Measurements from ENCODE around the gene SGCB.
"Not testable (repeated sequence)": the region's sequence is repeated elsewhere in the genome, so short reads cannot be mapped to it uniquely, and the experiment has no call there.

The SGCB gene

DNA sequence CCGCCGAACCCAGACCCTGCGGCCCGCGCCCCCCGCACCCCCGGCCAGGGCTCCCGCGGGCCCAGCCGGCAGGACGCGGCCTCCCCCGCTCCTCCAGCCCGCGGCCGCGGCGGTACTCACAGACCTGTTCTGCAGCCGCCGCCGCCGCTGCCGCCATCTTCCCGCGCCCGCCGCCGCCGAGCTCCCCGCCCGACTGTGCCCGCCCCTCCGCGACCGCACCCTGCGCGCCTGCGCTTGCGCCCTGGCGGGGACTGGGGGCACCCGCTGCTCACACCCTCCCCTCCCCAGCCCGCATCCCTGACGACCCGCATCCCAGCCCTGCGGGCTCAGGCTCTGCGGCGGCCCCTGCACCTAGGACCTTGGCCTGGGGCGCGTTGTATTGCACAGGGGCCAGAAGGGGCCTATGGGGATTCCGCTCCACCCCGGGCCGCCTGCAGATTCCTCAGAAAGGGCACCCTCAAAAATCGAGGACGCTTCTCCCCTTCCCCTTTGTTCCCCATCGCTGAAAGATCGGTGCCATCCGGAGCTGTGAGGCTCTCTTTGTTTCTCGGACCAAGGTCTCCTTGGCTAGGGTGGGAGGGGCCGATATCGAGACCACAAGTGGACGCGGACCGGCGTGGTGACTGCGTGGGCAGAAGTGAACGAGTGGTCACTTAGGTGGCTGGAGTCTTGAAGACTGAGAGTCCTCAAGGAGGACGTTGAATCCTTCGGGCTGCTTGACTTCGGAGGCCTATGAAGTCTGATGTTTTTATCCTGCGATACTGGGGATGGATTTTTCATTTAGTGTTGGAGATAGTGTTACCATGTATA is at the start of gene SGCB:
Gene SGCB (minus strand): TSS at position 197 of the 810 bp plus-strand sequence. CDS start 40 bp downstream, at position 157.
- DNase-seq (ENCODE audit: low read depth): no peak
- peak within 1 kb of the TSS; percentile 75 for H3K4me3 ChIP-seq (ENCODE audit: low read depth, low read length)

GRCh38 chr4:52086425-52086824 is 48.3 kb upstream of the SGCB start:
- not testable (repeated sequence) for DNase-seq (ENCODE audit: low read depth); H3K4me3 ChIP-seq (ENCODE audit: low read depth, low read length)

- no peak for DNase-seq (ENCODE audit: low read depth)
- H3K4me3 ChIP-seq (ENCODE audit: low read depth, low read length): no peak overlapping the region
These were observed 43.1 kb upstream of the SGCB start for GRCh38 chr4:52081216-52081615.

GRCh38 chr4:52079659-52080058 is 41.6 kb upstream of the SGCB start:
- no peak overlapping the region for H3K4me3 ChIP-seq (ENCODE audit: low read depth, low read length)
- no peak for DNase-seq (ENCODE audit: low read depth)

DNA sequence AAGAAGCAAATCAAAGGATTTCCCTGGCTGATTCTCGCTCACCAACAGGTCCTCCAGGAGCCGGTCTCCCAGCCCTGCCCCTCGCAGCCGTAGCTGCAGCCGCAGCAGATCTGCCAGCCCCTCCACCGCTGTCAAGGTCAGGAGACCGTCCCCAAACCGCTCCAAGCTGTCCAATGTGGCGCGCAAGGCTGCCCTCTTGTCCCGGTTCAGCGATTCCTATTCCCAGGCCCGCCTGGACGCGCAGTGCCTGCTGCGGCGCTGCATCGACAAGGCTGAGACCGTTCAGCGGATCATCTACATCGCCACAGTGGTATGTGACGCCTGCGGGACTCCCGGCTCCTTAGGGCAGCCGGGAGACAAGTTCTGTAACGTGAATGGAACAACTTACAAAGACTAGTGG is 38.6 kb upstream of the SGCB start:
- no peak for DNase-seq (ENCODE audit: low read depth)
- H3K4me3 ChIP-seq (ENCODE audit: low read depth, low read length): no peak overlapping the region

DNA sequence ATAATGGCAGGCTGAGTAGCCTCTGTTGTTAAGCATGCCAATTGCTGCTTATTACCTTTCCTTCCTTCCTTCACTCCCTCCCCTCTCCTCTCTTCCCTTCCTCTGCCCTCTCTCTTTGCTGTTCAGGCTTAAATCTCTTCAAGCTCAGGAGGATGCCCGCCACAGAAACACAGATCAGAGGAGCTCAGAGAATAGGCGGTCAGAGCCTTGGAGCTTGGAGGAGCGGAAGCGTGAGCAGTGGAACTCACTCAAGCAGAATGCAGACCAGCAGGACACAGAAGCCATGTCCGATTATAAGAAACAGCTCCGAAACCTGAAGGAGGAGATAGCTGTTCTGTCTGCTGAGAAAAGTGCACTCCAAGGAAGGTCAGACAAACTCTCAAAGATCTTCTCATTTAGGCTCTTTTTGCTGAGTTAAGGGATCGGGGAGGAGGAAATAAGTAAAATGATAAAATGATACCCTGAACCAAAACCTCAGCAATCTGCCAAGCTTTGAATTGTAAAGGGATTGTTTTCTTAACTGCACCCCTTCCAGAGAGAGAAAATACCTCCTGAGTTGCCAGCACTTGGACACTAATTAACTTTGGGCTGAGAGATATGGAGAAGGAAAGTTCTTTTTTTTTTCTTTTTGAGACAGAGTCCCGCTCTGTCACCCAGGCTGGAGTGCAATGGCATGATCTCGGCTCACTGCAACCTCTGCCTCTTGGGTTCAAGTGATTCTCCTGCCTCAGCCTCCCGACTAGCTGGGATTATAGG is 33.9 kb upstream of the SGCB start:
- no peak overlapping the region for H3K4me3 ChIP-seq (ENCODE audit: low read depth, low read length)
- DNase-seq (ENCODE audit: low read depth): no peak

- no peak for DNase-seq (ENCODE audit: low read depth)
- no peak overlapping the region for H3K4me3 ChIP-seq (ENCODE audit: low read depth, low read length)
These were observed 31.5 kb upstream of the SGCB start for GRCh38 chr4:52069571-52069970.

DNA sequence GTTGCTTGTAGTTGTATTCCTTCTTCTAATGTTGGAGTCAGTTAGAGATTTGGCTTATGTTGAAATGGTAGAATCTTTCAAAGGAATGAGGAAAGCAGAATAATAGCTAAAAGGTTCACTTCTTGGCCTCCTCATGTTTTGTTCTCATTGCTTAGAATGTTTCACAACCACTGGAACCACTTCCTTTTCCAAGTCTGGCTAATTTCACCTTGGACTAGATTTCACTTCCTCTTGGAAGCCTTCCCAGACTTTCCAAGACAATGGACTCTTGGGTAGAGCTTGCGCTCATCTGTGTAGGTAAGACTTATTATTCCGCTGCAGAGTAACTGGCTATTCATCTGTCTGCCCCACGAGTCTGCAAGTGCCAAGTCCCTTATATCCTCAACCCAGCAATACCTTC is 21.3 kb upstream of the SGCB start:
- H3K4me3 ChIP-seq (ENCODE audit: low read depth, low read length): no peak overlapping the region
- peak; percentile 68 for DNase-seq (ENCODE audit: low read depth)

DNA sequence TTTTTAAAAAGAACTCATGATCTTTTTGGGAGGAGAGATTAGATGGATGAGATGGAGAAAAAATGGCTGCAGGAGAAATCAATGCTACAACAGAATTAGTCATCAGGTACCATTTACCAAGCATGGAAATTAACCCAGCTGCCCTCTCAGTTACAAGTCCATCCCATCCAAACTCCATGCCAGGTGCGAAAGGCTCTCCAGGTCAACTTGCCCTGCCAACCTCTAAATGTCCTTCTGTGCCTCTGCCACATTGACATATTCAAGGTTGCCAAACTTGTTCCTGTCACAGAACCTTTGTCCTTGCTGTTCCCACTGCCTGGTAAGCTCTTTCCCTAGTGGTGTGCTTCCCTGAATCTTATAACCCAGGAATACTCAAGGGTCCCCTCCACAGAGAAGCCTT is 20.2 kb upstream of the SGCB start:
- DNase-seq (ENCODE audit: low read depth): no peak
- H3K4me3 ChIP-seq (ENCODE audit: low read depth, low read length): no peak overlapping the region

- DNase-seq (ENCODE audit: low read depth): no peak
- no peak overlapping the region for H3K4me3 ChIP-seq (ENCODE audit: low read depth, low read length)
These were observed 19.1 kb upstream of the SGCB start for GRCh38 chr4:52057196-52057595.

DNA sequence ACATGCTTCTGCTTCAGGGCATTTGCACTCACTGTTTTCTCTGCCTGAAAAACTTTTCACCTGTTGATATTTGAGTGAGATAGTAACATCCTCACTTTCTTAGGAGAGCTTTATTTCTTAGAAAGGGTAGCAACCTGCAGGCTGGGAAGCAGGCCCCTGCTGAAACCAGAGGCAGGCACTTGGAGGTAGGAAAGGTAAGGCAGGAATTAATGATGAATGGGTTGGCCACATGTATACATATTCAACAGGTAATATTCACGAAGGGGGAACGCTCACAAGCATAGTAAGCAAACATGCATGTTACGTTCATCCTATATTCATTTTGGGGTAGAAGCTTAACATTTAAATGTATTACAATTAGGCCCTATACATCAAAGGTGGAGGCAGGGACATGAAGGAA is 16.2 kb upstream of the SGCB start:
- DNase-seq (ENCODE audit: low read depth): no peak
- H3K4me3 ChIP-seq (ENCODE audit: low read depth, low read length): no peak overlapping the region

DNA sequence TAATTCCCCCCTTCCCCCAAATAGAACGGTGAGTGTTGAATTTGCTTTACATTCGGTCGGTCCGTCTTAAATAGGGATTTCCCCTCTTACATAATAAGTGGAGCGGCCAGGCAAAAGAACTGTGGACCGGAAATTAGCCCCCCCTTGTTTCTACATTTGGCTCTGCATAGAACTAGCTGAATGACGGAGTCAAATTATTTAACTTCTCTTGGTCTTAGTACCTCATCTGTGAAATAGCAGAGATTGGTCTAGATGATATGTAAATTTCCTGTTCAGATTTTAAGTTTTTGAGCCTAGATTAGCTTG is 14.3 kb upstream of the SGCB start:
- DNase-seq (ENCODE audit: low read depth): no peak
- H3K4me3 ChIP-seq (ENCODE audit: low read depth, low read length): peak overlapping the region; percentile 76

- H3K4me3 ChIP-seq (ENCODE audit: low read depth, low read length): peak overlapping the region; percentile 76
These were observed 13.7 kb upstream of the SGCB start for GRCh38 chr4:52051615-52052474.

GRCh38 chr4:52051213-52051614 is 13.1 kb upstream of the SGCB start, which contains the start of gene SPATA18:
Gene SPATA18 (plus strand): TSS chr4:52051304. CDS start chr4:52051705, 401 bp downstream.
- no peak for DNase-seq (ENCODE audit: low read depth)
- peak within 1 kb of the TSS; percentile 76 for H3K4me3 ChIP-seq (ENCODE audit: low read depth, low read length)

More at GRCh38 chr4:52051615-52052474, 13.7 kb upstream of the SGCB start:
- peak; percentile 69 for DNase-seq (ENCODE audit: low read depth)

GRCh38 chr4:52049266-52049665 is 11.2 kb upstream of the SGCB start:
- H3K4me3 ChIP-seq (ENCODE audit: low read depth, low read length): no peak overlapping the region
- DNase-seq (ENCODE audit: low read depth): no peak

DNA sequence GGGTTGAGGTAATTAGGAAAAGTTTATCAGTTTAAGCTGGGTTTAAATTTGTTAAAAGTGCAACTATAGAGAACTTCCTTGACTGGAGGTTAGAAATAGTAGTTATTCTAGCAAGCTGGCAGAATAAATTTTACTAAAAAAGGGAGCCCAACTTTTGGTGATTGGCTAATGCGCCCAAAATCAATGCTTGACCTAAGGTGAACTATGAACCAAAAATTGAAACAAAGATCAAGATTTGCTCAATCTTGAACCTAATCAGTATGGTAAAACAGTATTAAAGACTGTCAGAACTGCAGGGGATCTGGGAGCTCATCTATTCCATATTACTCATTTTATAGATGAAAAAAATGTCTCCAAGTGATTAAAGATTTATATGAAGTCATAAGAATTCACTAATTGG is 6.9 kb upstream of the SGCB start:
- DNase-seq (ENCODE audit: low read depth): no peak
- H3K4me3 ChIP-seq (ENCODE audit: low read depth, low read length): no peak overlapping the region

- H3K4me3 ChIP-seq (ENCODE audit: low read depth, low read length): peak overlapping the region; percentile 75
- DNase-seq (ENCODE audit: low read depth): no peak
These were observed 403 bp downstream of the SGCB start for GRCh38 chr4:52037689-52038102.

DNA sequence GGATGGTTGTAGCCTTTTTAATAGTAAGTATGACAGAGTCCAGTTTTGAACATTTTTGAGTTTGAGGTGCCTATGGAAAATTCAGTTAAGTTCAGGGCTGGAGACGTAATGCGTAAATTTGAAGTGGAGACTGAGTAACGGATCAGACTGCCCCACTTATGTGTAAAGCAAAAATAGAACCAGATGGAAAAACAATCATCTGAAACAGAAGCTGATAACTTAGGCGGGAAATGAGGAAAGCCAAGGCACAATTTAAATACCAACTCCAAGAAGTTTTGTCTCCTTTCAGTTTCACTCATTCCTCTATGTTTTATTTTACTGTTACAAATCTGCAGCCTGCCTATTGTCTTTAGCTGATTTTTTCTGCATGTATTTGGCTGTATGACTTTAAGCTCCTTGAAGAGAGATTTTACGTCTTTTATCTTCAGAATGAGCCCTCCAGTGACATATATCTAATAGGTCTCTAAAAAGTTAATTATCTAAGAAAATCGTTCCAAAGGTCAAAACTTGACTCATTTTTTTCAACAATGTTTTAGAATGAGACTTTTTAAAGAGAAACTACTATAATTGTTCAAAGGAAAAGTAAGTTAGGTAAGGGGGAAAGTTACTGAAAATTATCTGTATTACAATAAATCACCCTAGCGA is 1.1 kb downstream of the SGCB start:
- no peak for DNase-seq (ENCODE audit: low read depth)
- peak overlapping the region; percentile 75 for H3K4me3 ChIP-seq (ENCODE audit: low read depth, low read length)

DNA sequence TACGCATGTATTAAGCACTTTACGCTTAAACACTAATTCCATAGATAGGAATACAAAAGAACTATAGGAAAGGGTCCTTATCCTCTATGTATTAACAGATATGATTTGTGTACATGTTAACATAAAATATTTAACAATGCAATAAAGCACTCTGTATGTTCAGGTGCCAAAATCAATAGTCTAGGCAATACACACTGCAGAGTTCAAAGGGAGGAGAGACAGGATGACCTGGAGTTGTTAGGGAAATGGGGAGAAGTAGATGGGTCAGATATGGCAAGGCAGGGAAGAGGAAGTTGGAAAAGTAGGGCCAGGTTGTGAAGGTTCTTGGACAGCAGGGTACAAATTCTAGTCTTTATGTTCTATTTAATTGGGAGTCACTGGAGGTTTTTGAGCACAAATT is 2.9 kb downstream of the SGCB start:
- no peak overlapping the region for H3K4me3 ChIP-seq (ENCODE audit: low read depth, low read length)

More for the DNA sequence above, 2.9 kb downstream of the SGCB start:
- no peak for DNase-seq (ENCODE audit: low read depth)
